Esophagus squamous epithelium (tissue), 5 donors: ENCODE measurements around the gene CCDC33. TPM values are rescaled to one million over a fixed set of nuclear protein-coding genes. Genes with fewer than 3 reads are reported as not detected.

Experiments used
- DNase-seq: peaks from one replicate; lab custom pipeline; 2025; lab: John Stamatoyannopoulos, UW
- H3K27ac ChIP-seq, 4 donors: fragments of 200-600 bp; sonication (generic); one replicate each; pipeline ENCODE4 v1.5.1; 2016 to 2019; ENCODE audit warnings: mild to moderate bottlenecking in 1 of 4
- H3K27me3 ChIP-seq, 4 donors: fragments of 200-600 bp; sonication (generic); 1 replicate in 3 of 4; 2 replicates in 1 of 4; pipeline versions ENCODE4 v1.5.1 to v1.6.0; 2017 to 2021; ENCODE audit warnings: antibody characterized with exemption in 1 of 4
- H3K36me3 ChIP-seq, 3 donors: fragments of 200-600 bp; sonication (generic); one replicate each; pipeline ENCODE4 v1.5.1; 2016 to 2019
- H3K4me1 ChIP-seq, 3 donors: fragments of 200-600 bp; sonication (generic); one replicate each; pipeline ENCODE4 v1.5.1; 2017 to 2019
- H3K4me3 ChIP-seq, 4 donors: fragments of 200-600 bp; sonication (generic); 1 replicate in 3 of 4; 2 replicates in 1 of 4; pipeline ENCODE4 v1.5.1; 2016 to 2019; ENCODE audit warnings: mild to moderate bottlenecking in 2 of 4, moderate library complexity in 1 of 4
- H3K9me3 ChIP-seq, 3 donors: fragments of 200-600 bp; sonication (generic); one replicate each; pipeline ENCODE4 v1.5.1; 2016 to 2019
- POLR2A ChIP-seq, 4 donors: fragments of 450-650 bp; IDR thresholded peaks; one replicate each; pipeline ENCODE4 v1.6.1; 2017; ENCODE audit warnings: antibody characterized with exemption in 4 of 4, mild to moderate bottlenecking in 4 of 4, moderate library complexity in 3 of 4
- WGBS, 2 donors: methylation state at CpG; one replicate each; pipeline ENCODE4 v1.1.5; 2018; 5-methylcytosine and 5-hydroxymethylcytosine counted together
- intact Hi-C: fragments of 100-400 bp; cut with DNase I; formaldehyde crosslinking; loops from one replicate; pipeline ENCODE4 v1.15.0; 2022
- total RNA-seq, 4 donors: library from RNA; depleted of rRNA; stranded (reverse); fragments of >200 nt; gene quantifications; one replicate each; pipeline ENCODE4 v1.1.0, GENCODE V29; 2016
- TF ChIP-seq, protein P1 (sequence below), 6 experiments: fragments of 450-650 bp in 4 of 6; fragments of 200-600 bp in 2 of 6; sonication (generic) in 2 of 6; IDR thresholded peaks; one replicate each; pipeline ENCODE4 v1.5.1; 2016 to 2019; ENCODE audit warnings: antibody characterized with exemption in 6 of 6, mild to moderate bottlenecking in 4 of 6, moderate library complexity in 4 of 6
- donor health status: DM: yes; HTN: yes; CAD: no.

The CCDC33 gene
- total RNA-seq, 4 donors from 2014 or later: not detected

DNA sequence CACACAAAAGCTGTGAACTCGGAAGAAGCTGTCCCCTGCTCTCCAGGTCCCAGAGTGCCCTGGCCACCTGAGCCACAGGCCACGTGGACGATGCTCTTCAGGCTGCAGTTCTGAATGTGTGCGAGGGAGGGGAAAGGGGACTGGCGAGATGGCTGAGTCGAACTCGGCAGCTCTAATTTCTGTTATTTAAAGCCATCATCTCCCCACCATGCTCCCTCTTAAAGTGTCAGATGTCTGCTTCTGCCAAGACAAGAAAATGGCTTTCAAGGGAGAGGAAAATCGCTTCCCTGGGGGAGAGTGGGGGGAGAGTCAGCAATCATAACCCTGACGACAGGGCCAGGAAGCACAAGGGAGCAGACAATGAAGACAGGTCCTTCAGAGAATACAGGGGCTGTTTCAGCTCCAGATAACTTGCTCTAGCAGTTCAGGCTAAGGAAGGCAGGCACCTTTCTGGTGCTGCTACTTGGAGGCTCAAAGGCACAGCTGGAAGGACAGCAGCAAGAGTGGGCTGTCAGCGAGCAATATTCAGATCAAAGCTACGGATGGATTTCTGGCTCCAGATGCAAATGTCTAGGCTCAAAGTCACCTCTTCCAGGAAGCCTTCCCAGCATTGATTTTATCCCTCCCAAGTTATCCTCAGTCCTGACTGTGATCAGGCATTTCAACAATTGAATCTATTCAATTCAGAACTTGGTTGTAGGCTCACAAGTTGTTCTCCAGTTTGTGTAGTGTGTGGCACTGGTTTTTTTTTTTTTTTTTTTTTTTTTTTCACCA lies 15.5 kb upstream of the CCDC33 start:
- H3K4me1 ChIP-seq: peaks cover 0 to 5% (median 0%) of the 10 kb centered on the region in 3 donors
- DNase-seq: no peak
- intact Hi-C loops: no loop called here
- H3K27me3 ChIP-seq: peaks cover 0 to 68% (median 0%) of the 10 kb centered on the region in 4 donors
- WGBS, 2 donors: 64 to 70% methylated on average over 10 to 11 of the region's 11 CpGs
- no peak overlapping the region for H3K4me3 ChIP-seq
- no peak overlapping the region for H3K27ac ChIP-seq
- TF ChIP-seq, protein P1, sequence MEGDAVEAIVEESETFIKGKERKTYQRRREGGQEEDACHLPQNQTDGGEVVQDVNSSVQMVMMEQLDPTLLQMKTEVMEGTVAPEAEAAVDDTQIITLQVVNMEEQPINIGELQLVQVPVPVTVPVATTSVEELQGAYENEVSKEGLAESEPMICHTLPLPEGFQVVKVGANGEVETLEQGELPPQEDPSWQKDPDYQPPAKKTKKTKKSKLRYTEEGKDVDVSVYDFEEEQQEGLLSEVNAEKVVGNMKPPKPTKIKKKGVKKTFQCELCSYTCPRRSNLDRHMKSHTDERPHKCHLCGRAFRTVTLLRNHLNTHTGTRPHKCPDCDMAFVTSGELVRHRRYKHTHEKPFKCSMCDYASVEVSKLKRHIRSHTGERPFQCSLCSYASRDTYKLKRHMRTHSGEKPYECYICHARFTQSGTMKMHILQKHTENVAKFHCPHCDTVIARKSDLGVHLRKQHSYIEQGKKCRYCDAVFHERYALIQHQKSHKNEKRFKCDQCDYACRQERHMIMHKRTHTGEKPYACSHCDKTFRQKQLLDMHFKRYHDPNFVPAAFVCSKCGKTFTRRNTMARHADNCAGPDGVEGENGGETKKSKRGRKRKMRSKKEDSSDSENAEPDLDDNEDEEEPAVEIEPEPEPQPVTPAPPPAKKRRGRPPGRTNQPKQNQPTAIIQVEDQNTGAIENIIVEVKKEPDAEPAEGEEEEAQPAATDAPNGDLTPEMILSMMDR (IDR thresholded peaks at IDR 0.05): no peak
- TF ChIP-seq POLR2A (IDR thresholded peaks at IDR 0.05): no peak
- H3K9me3 ChIP-seq: no peaks in the 10 kb centered on the region
- no peaks in the 10 kb centered on the region for H3K36me3 ChIP-seq

DNA sequence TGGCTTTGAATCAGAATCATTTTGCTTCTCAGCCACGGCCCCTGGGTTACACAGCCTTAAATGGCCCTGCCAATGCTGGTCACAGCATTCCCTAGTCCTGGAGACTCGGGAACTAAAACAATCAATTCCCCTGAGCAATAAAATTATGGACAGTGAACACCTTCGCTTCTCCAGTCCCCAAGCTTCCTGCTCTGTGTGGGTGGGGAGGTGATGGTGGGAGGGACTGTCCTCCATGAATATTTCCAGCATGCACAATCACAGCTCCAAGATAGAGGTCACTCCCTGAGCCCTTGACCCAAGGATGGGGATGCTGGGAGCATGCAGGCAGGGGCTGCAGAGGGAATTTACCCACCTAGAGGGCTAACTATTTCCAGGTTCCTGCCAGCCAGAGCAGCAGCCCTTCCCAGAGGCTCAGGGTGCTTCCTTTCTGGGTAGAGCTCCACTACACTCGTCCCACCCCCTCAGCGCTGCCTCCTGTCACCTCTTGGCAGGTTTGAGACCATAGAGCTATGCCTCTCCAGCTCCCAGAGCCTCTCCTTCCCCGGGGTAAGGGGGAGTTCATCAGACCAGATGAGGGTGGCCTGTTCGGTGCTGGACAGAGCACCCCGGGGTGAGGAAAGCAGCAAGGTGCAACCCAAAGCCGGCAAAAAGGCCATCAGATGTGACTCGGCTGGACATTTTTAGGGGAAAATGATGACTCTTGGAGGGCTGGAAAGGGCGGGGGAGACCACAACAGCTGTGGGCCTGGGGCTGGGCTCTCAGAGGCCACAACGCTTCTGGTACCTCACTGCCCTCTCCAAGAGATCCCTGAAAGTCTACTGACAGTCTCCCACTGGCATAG lies 14.5 kb upstream of the CCDC33 start:
- no peak overlapping the region for H3K27ac ChIP-seq
- intact Hi-C loops: no loop called here
- no peak for DNase-seq
- no peaks in the 10 kb centered on the region for H3K9me3 ChIP-seq
- H3K27me3 ChIP-seq: peaks cover 0 to 69% (median 0%) of the 10 kb centered on the region in 4 donors
- no peaks in the 10 kb centered on the region for H3K36me3 ChIP-seq
- H3K4me3 ChIP-seq: no peak overlapping the region
- WGBS, 2 donors: 41 to 60% methylated on average over 7 to 8 of the region's 12 CpGs
- H3K4me1 ChIP-seq: peaks cover 0 to 4% (median 0%) of the 10 kb centered on the region in 3 donors
- no peak for TF ChIP-seq POLR2A (IDR thresholded peaks at IDR 0.05)
- TF ChIP-seq, protein P1 (IDR thresholded peaks at IDR 0.05): no peak

DNA sequence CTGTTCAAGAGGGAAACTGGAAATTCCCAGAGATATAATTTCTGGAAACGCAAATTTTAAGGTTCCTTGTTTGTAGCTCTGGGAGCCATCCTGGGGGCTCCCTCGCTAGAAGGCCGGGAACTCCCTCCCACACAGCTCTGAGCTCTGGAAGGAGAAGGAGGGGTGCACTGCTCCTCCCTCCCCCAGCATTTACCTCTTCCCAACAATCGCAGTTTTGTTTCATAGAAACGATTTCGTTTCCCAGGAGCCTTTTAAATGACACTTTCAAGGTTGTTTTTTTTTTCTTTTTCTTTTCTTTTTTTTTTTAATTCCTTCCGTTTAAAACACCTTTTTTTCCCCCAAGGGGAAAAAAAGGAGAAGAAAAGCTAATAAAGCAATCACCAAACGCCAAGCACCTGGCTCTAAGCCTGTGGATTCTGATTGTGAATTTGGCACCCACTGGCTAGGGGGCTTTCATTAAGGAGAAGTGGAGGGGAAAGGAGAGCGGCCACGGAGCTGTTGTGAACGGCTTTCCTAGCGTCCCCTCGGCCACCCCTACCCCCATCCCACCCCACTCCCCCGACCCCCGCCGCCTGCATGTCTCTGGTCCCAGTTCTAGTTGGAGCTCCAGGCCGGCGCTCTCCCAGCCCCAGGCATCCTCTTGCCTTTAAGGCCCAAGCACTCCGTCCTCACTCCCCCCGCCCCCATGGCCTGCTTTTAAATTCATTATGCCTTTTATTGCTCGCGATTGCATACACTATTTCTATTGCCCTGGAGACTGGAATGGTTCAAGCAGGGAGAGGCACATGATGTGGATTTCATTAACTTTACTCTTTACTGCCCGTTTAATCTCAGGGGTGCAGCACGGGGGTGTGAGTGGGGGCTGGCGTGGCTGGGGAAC lies 13.6 kb upstream of the CCDC33 start:
- TF ChIP-seq POLR2A (IDR thresholded peaks at IDR 0.05): no peak
- TF ChIP-seq, protein P1 (IDR thresholded peaks at IDR 0.05): no peak
- Histone ChIP-seq H3K27ac (no peak overlapping the region), H3K4me1 (peaks cover 0 to 4% (median 0%) of the 10 kb centered on the region in 3 donors), H3K9me3 (no peaks in the 10 kb centered on the region), H3K36me3 (no peaks in the 10 kb centered on the region), H3K27me3 (peaks cover 0 to 77% (median 0%) of the 10 kb centered on the region in 4 donors), H3K4me3 (no peak overlapping the region)
- intact Hi-C loops: no loop called here
- no peak for DNase-seq
- WGBS, 2 donors: 35 to 39% methylated on average over 13 to 22 of the region's 25 CpGs

DNA sequence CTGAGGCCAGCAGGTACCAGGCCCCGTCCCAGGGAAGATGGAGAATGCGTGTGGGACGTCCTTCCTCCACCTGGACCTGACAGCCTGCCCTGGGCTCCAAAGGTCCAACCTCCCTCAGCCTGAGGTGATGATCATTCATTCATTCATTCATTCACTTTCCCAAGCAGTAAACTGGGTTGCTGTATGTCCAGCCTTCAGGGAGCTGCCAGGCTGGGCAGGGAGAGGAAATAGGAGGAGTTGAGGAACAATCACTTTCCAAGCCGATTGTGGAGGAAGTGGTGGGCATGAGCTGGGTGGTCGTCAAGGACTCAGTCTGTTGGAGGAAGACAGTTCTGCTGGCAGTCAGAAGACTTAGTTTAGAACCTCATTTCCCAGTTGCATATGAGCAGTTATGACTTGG lies 10.2 kb upstream of the CCDC33 start:
- Histone ChIP-seq H3K27ac (no peak overlapping the region), H3K27me3 (peaks cover 0 to 89% (median 0%) of the 10 kb centered on the region in 4 donors), H3K4me1 (peaks cover 0 to 14% (median 0%) of the 10 kb centered on the region in 3 donors), H3K36me3 (no peaks in the 10 kb centered on the region), H3K9me3 (no peaks in the 10 kb centered on the region), H3K4me3 (no peak overlapping the region)
- TF ChIP-seq, protein P1 (IDR thresholded peaks at IDR 0.05): no peak
- no peak for TF ChIP-seq POLR2A (IDR thresholded peaks at IDR 0.05)
- WGBS, 2 donors: 67 to 81% methylated on average over 5 of the region's 5 CpGs
- intact Hi-C loops: no loop called here
- DNase-seq: no peak
